ENCODE results near the gene CABLES1. TPM values are rescaled to one million over a fixed set of nuclear protein-coding genes. Genes with fewer than 3 reads are reported as not detected.
A peak's percentile ranks its signal among the peaks of the same experiment; 100 is the strongest.
"Not testable (repeated sequence)": the region's sequence is repeated elsewhere in the genome, so short reads cannot be mapped to it uniquely, and the experiment has no call there.

The CABLES1 gene
- total RNA-seq, 1 experiment from 2014 or later, result 1.7 TPM

GRCh38 chr18:23266717-23267446 lies 131.6 kb downstream of the CABLES1 start:
- DNase-seq (ENCODE audit: low read depth), result no peak
- in situ Hi-C loops (cut with HindIII; ENCODE audit: low pct_unique_long_range_greater_than_20kb, low sequenced_read_pairs), result no loop called here

- in situ Hi-C loops (cut with HindIII; ENCODE audit: low pct_unique_long_range_greater_than_20kb, low sequenced_read_pairs), result no loop called here
- no peak for DNase-seq (ENCODE audit: low read depth)
Measured at GRCh38 chr18:23267447-23267776, 132.1 kb downstream of the CABLES1 start.

- in situ Hi-C loops (cut with HindIII; ENCODE audit: low pct_unique_long_range_greater_than_20kb, low sequenced_read_pairs), result no loop called here
- no peak for DNase-seq (ENCODE audit: low read depth)
Measured at GRCh38 chr18:23268641-23269040, 133.4 kb downstream of the CABLES1 start.

GRCh38 chr18:23269068-23269467 lies 133.8 kb downstream of the CABLES1 start:
- DNase-seq (ENCODE audit: low read depth); in situ Hi-C loops (cut with HindIII; ENCODE audit: low pct_unique_long_range_greater_than_20kb, low sequenced_read_pairs): not testable (repeated sequence)

- in situ Hi-C loops (cut with HindIII; ENCODE audit: low pct_unique_long_range_greater_than_20kb, low sequenced_read_pairs), result no loop called here
- DNase-seq (ENCODE audit: low read depth), result no peak
Measured at GRCh38 chr18:23269928-23270327, 134.6 kb downstream of the CABLES1 start.

GRCh38 chr18:23270986-23271680 lies 135.8 kb downstream of the CABLES1 start:
- no peak for DNase-seq (ENCODE audit: low read depth)
- in situ Hi-C loops (cut with HindIII; ENCODE audit: low pct_unique_long_range_greater_than_20kb, low sequenced_read_pairs), result no loop called here

- DNase-seq (ENCODE audit: low read depth), result no peak
- in situ Hi-C loops (cut with HindIII; ENCODE audit: low pct_unique_long_range_greater_than_20kb, low sequenced_read_pairs), result no loop called here
Measured at GRCh38 chr18:23272498-23273232, 137.4 kb downstream of the CABLES1 start.

- no peak for DNase-seq (ENCODE audit: low read depth)
- in situ Hi-C loops (cut with HindIII; ENCODE audit: low pct_unique_long_range_greater_than_20kb, low sequenced_read_pairs), result no loop called here
Measured at GRCh38 chr18:23273443-23273966, 138.2 kb downstream of the CABLES1 start.

- DNase-seq (ENCODE audit: low read depth), result no peak
- in situ Hi-C loops (cut with HindIII; ENCODE audit: low pct_unique_long_range_greater_than_20kb, low sequenced_read_pairs), result no loop called here
Measured at GRCh38 chr18:23274638-23275482, 139.6 kb downstream of the CABLES1 start.

- DNase-seq (ENCODE audit: low read depth), result no peak
- in situ Hi-C loops (cut with HindIII; ENCODE audit: low pct_unique_long_range_greater_than_20kb, low sequenced_read_pairs), result no loop called here
Measured at GRCh38 chr18:23276451-23276850, 141.2 kb downstream of the CABLES1 start.

- no peak for DNase-seq (ENCODE audit: low read depth)
- in situ Hi-C loops (cut with HindIII; ENCODE audit: low pct_unique_long_range_greater_than_20kb, low sequenced_read_pairs), result no loop called here
Measured at GRCh38 chr18:23277399-23277798, 142.1 kb downstream of the CABLES1 start.

- DNase-seq (ENCODE audit: low read depth), result no peak
- in situ Hi-C loops (cut with HindIII; ENCODE audit: low pct_unique_long_range_greater_than_20kb, low sequenced_read_pairs), result no loop called here
Measured at GRCh38 chr18:23279931-23280330, 144.6 kb downstream of the CABLES1 start.

GRCh38 chr18:23280844-23281243 lies 145.6 kb downstream of the CABLES1 start:
- in situ Hi-C loops (cut with HindIII; ENCODE audit: low pct_unique_long_range_greater_than_20kb, low sequenced_read_pairs), result no loop called here

GRCh38 chr18:23281626-23282436 lies 146.5 kb downstream of the CABLES1 start:
- no peak for DNase-seq (ENCODE audit: low read depth)
- in situ Hi-C loops (cut with HindIII; ENCODE audit: low pct_unique_long_range_greater_than_20kb, low sequenced_read_pairs), result no loop called here

More at GRCh38 chr18:23280844-23281243, 145.6 kb downstream of the CABLES1 start:
- DNase-seq (ENCODE audit: low read depth), result no peak

GRCh38 chr18:23282437-23282781 lies 147.1 kb downstream of the CABLES1 start:
- DNase-seq (ENCODE audit: low read depth), result no peak
- in situ Hi-C loops (cut with HindIII; ENCODE audit: low pct_unique_long_range_greater_than_20kb, low sequenced_read_pairs), result no loop called here

- in situ Hi-C loops (cut with HindIII; ENCODE audit: low pct_unique_long_range_greater_than_20kb, low sequenced_read_pairs), result no loop called here
- DNase-seq (ENCODE audit: low read depth), result peak; percentile 63
Measured at GRCh38 chr18:23283916-23284430, 148.7 kb downstream of the CABLES1 start.

- no peak for DNase-seq (ENCODE audit: low read depth)
- in situ Hi-C loops (cut with HindIII; ENCODE audit: low pct_unique_long_range_greater_than_20kb, low sequenced_read_pairs), result no loop called here
Measured at GRCh38 chr18:23284629-23285028, 149.3 kb downstream of the CABLES1 start.
